GM12865 (cell line): Measurements from ENCODE around the gene AGXT.
"Not testable (repeated sequence)": the region's sequence is repeated elsewhere in the genome, so short reads cannot be mapped to it uniquely, and the experiment has no call there.

Source experiments
- DNase-seq: peaks from one replicate; pipeline ENCODE4 v3.0.0; 2010; ENCODE audit warnings: low read depth
- H3K4me3 ChIP-seq: 2 replicates; pipeline ENCODE4 v1.5.1; 2011; ENCODE audit warnings: mild to moderate bottlenecking, low read depth, low read length, control low read depth
- CTCF ChIP-seq: IDR thresholded peaks from 2 replicates; pipeline ENCODE4 v1.5.1; 2011; ENCODE audit warnings: low read length, control low read depth, low read depth, inconsistent platforms; ENCODE audit not compliant: insufficient read depth; ENCODE audit errors: missing control alignments

The AGXT gene

GRCh38 chr2:240834377-240834975 lies 34.1 kb upstream of the AGXT start:
- TF ChIP-seq CTCF = no peak
- no peak overlapping the region for H3K4me3 ChIP-seq
- no peak for DNase-seq

- TF ChIP-seq CTCF = no peak
- no peak for DNase-seq
- H3K4me3 ChIP-seq = no peak overlapping the region
Observed at GRCh38 chr2:240835528-240835927, 33.1 kb upstream of the AGXT start.

- no peak for DNase-seq
- TF ChIP-seq CTCF = no peak
- H3K4me3 ChIP-seq = no peak overlapping the region
Observed at GRCh38 chr2:240836781-240837467, 31.7 kb upstream of the AGXT start.

GRCh38 chr2:240837621-240838020 lies 31.0 kb upstream of the AGXT start:
- no peak for TF ChIP-seq CTCF
- DNase-seq = no peak
- no peak overlapping the region for H3K4me3 ChIP-seq

- no peak for TF ChIP-seq CTCF
- no peak for DNase-seq
- H3K4me3 ChIP-seq = no peak overlapping the region
Observed at GRCh38 chr2:240839152-240840143, 29.2 kb upstream of the AGXT start.

GRCh38 chr2:240840435-240841060 lies 28.1 kb upstream of the AGXT start:
- H3K4me3 ChIP-seq = no peak overlapping the region
- TF ChIP-seq CTCF = peak; percentile 43
- DNase-seq = peak; percentile 32

- H3K4me3 ChIP-seq, DNase-seq: not testable (repeated sequence)
Observed at GRCh38 chr2:240846309-240846708, 22.3 kb upstream of the AGXT start.
